ENCODE measurements around the gene SPATA2L.
A peak's percentile ranks its signal among the peaks of the same experiment; 100 is the strongest.
"Not testable (repeated sequence)": the region's sequence is repeated elsewhere in the genome, so short reads cannot be mapped to it uniquely, and the experiment has no call there.

Gene SPATA2L

DNA sequence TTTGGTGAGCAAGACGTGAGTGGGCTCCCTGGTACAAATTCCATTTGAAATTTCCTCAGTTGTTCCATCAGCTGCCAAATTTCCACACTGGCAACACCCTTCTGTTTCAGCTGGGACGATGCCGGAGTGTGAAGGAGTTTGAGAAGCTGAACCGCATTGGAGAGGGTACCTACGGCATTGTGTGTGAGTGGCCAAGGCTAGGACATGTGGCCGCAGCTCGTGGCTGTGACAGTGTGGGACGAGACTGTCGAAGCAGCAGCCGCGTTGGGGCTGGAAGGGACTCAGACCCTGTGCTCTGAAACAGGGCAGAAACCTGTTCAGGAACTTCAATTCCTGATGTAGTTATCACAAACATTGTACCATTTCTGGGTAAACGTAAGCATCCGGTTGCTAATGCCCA lies 12.4 kb downstream of the SPATA2L start:
- DNase-seq: no peak

DNA sequence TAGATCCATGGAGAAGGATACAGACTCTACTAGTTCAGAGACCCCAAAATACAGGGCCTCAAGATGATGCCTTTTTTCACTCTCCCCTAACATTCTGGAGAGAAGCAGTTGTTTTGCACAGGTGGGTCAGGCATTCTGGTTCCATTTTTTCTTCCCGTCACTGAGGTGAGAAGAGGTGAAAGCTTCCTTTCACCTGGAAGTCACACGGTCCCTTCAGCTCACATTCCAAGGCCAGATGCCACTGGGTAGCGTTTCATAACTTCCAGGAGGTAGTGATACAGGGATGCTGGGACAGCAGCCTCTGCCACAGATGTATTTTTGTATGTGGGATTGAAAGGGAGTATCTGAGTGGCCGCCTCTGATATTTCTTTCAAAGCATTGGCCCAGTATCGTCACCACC lies 13.1 kb downstream of the SPATA2L start:
- no peak for DNase-seq

DNA sequence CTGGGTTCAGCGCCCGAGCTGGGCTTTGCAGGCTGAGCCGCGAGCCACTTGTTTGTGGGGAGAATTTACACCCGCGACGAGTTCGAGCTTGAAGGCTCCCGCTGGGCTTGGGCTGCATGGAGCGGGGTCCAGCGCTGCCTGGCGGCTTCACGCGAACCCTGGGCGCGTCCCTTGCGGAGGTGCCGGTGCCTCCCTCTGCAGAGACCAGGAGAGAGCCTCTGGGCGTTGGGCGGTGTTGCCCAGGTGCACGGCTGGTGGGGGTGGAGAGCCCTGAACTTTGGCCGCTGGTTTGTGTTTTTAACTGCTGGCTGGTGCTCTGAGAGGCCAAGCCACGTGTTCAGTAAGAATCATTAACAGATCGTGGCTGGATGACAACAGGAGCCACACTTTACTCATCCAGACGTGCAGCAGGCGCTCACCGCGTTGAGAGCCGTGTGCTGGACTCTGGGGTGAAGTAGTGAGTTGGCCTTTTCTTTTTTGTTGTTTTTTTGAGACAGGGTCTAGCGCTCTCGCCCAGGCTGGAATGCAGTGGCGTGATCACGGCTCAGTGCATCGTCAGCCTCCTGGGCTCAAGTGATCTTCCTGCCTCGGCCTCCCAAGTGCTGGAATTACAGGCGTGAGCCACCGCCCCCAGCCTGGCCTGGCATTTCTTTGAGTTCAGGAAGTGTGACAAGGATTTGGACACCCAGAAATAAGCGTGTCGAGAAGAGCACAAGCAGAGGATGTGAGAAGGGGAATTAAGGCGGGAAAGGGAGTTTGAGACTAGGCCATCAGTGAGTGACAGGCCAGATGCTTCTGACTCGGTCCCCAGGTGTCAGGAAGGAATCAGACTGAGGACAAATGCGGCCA lies 14.2 kb downstream of the SPATA2L start:
- no peak for DNase-seq

DNA sequence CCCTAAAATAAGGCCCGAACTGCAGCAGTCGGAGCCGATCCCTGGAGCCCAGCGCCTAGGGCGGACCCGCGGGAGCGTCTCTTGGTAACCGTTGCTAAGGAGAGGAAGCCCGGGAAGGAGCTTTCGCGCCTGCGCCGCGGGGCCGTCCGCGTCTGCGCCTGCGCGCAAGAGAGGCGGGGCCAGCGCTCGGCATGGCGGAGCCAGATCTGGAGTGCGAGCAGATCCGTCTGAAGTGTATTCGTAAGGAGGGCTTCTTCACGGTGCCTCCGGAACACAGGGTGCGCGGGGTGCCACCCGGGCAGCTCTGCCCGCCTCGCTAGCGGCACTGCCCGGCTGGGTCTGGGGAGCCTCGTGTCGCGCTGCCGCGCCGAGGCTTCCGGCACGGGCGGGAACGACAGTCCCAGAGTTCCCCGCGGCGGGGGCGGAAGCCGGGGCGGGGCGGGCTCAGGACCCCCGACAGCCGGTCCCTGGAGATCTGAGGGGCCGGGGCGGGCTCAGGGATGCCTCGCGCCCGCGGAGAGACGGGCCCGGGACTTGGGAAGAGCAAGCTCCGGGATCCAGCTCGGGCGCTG lies 14.9 kb downstream of the SPATA2L start, which contains the start of gene CDK10:
Gene CDK10, plus strand, starts transcription at position 170 of the 572 bp plus-strand sequence. Its CDS starts 22 bp downstream, at position 192.
- DNase-seq: peak; percentile 91

DNA sequence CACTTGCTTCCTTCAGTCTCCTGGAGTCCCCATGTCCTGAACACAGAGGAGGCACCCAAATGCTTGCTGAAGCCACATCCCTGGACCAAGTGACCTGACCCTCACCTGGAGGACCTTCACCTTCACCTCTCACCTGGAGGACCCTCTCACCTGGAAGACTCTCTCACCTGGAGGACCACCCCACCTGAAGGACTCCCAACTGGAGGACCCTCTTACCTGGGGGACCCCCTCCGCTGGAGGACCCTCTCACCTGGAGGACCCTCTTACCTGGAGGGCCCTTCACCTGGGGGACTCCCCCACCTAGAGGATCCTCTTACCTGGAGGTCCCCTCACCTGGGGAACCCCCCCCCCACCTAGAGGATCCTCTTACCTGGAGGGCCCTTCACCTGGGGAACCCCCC lies 15.6 kb downstream of the SPATA2L start:
- no peak for DNase-seq

DNA sequence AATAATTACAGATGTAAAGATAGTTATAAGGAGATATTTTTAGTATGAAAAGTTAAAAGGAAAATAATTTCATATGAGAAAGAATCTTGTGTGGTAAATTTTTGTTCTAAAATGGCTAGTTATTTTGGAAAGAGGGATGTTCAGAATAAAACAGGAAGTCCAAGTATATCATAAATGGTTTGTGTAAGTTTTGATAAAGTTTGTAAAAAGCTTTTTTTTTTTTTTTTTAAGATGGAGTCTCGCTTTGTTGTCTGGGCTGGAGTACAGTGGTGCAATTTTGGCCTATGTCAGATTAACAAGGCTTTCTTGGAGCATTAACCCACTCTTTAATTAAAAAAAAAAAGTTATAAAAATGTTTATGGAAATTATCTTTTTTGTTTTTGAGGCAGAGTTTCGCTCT lies 23.2 kb downstream of the SPATA2L start:
- DNase-seq: no peak

DNA sequence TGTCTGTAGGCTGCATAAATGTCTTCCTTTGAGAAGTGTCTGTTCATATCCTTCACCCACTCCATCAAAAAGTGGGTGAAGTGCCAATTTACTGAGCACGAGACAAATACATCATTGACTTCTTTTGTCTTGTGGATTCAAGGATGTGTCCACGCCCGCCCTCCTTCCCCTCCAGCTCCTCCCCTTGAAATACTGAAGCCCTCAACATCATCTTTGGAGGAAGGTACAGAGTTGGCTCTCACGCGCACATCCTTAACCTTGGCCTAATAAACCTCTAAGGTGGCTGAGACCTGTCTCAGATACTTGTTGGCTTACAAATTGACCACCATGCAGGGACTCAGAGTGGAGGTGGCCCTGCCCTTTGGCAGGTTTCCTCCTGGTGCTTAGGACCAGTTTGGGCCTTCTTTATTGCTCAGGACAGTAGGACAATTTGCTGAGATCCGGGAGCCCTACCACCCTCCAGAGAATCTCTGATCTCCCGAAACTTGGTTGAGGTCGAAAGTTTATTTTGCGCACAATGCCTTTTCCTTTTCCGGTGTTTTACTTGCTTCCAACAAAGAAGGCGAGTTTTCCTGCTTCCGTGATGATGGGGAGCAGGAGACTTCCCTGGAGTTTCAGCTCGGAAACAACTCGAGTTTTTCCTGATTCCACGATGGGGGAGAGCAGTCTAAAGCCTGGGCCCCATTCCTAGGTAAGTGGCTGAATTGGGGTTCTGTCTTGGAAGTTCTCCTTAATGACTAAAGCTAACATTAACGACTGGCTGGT lies 29.1 kb downstream of the SPATA2L start:
- DNase-seq: no peak

DNA sequence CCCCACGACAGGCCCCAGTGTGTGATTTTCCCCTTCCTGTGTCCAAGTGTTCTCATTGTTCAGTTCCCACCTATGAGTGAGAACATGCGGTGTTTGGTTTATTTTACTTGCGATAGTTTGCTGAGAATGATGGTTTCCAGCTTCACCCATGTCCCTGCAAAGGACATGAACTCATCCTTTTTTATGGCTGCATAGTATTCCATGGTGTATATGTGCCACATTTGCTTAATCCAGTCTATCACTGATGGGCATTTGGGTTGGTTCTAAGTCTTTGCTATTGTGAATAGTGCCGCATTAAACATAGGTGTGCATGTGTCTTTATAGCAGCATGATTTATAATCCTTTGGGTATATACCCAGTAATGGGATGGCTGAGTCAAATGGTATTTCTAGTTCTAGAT lies 29.9 kb downstream of the SPATA2L start:
- DNase-seq: not testable (repeated sequence)

DNA sequence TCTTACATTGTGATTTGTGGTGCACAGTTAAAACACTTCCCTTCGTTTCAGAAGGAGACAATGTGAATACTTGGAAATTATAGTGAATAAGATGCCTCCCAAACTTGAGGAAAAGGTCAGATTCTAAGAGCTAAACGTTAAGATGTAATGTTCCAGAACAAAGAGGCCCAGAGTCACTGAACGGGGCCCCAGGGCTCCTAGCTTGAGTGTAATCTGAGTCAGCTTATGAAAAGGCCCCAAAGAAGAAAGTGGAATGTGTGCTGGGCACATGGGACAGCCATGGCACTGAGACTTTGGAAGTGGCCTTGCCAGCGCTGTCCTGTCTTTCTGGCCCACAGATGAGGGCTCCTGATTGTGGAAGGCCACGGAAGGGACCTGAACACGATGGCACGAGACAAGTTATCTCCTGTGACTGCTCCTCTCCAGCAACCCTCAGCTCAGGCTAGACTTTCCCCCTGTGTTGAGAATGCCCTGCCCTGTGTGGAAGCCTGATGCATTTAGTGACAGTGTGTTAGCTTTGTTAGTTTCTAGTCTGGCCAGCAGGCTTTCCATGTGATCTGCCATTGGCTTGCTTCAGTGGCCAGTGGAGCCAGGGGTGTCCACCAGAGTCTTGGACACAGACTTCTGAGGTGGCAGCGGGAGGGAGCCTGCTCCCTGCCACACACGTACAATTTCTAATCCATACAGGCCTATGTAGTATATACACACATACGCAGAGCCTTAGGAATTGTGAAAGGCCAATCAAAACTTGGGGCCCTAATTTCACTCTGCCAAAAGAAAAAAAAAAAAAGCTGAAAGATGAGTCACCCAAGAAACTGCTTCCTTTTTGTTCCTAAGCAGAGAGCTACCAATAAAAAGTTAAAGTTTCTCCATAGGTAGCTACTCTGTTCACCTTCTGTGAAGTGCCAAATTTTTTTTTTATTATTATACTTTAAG lies 30.7 kb downstream of the SPATA2L start:
- DNase-seq: no peak

DNA sequence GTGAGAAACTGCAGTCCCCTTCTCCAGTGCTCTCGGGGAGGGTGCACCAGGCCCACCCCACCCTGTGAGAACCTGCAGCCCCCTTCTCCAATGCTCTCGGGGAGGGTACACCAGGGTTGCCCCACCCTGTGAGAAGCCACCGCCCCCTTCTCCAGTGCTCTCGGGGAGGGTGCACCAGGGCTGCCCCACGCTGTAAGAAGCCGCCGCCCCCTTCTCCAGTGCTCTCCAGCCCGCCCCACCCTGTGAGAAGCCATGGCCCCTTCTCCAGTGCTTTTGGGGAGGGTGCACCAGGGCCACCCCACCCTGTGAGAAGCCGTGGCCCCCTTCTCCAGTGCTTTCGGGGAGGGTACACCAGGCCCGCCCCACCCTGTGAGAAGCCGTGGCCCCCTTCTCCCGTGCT lies 31.8 kb downstream of the SPATA2L start:
- no peak for DNase-seq

DNA sequence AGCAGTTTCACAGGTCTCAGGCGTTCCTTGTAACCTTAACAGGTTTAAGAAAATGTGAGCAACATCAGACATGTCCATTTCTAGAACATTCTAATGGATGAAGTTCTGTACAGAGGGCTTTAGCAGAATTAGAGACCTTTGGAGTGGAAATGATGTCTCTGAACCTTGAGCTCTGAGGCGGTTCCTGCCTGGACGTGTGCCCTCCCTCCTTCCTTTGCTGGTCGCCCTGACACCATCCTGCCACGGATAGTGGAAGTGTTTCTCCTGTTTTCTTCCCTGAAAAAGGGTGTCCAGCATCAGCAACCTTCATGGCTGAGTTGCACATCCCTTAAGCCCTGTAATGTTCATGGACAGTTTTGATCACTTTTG lies 32.7 kb downstream of the SPATA2L start:
- no peak for DNase-seq

DNA sequence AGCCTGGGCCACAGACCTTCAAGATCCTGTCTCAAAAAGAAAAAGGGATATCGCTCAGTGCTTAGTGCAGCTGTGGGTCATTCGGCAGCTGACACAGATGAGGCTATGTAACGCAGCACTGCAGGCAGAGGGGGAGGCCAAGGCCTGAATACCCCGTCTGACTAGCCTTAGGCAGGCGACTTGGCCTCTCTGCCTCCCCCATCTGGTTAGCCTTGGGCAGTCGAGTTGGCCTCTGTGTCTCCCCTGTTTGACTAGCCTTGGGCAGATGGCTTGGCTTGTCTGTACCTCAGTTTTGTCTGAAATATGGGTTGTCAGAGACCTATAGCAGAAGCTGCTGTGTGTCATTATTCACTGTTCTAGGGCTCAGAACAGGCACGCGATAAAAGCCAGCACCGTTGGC lies 33.9 kb downstream of the SPATA2L start:
- DNase-seq: no peak

DNA sequence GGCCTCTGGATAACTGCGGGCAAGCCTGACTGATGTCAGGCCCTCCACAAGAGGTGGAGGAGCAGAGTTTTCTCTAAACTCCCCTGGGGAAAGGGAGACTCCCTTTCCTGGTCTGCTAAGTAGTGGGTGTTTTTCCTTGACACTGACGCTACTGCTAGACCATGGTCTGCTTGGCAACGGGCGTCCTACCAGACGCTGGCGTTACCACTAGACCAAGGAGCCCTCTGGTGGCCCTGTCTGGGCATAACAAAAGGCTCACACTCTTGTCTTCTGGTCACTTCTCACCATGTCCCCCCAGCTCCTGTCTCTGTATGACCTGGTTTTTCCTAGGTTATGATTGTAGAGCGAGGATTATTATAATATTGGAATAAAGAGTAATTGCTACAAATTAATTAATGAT lies 34.5 kb downstream of the SPATA2L start:
- DNase-seq: not testable (repeated sequence)

DNA sequence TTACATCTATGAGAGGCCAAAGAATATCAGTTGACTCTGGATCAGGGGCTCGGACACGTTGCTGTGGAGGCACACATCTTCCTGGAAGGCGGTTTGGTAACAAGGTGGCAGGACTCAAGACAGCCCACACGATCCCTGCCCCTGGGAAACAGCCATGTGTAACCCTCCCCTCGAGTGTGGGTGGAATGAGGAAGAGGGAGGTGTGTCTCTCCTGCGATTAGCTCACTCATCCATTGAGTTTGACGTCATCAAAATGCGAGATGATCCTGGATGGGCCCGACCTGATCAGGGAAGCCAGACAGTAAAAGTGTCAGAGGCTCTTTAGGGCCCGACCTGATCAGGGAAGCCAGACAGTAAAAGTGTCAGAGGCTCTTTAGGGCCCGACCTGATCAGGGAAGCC lies 37.3 kb downstream of the SPATA2L start:
- DNase-seq: not testable (repeated sequence)

DNA sequence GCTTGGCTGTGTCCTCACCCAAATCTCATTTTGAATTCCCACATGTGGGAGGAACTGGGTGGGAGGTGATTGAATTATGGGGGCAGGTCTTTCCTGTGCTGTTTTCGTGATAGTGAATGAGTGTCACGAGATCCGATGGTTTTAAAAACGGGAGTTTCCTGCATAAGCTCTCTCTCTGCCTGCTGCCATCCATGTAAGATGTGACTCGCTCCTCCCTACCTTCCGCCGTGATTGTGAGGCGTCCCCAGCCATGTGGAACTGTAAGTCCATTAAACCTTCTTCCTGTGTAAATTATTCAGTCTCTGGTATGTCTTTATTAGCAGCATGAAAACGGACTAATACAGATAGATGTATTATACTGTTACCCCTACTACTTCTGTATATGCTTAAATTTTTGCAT lies 40.3 kb downstream of the SPATA2L start:
- DNase-seq: no peak

DNA sequence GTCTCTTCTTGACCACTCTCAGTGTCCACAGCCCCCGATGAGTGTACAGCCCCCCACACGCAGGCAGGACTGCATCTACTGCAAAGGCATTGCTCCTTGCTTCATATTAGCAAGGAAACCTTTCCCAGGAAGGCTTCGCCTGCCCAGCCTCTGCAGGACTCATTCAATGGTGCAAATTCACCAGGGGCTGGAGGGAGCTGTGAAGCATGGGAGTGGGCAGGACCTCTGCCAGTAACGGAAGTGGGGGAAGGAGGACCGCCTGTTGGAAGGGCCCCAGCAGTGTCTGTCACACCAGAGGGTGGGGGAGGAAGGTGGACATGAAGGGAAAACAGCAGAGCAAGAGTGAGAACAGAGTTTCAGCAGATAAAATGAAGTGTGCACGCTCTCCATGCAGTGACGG lies 41.4 kb downstream of the SPATA2L start:
- DNase-seq: no peak

DNA sequence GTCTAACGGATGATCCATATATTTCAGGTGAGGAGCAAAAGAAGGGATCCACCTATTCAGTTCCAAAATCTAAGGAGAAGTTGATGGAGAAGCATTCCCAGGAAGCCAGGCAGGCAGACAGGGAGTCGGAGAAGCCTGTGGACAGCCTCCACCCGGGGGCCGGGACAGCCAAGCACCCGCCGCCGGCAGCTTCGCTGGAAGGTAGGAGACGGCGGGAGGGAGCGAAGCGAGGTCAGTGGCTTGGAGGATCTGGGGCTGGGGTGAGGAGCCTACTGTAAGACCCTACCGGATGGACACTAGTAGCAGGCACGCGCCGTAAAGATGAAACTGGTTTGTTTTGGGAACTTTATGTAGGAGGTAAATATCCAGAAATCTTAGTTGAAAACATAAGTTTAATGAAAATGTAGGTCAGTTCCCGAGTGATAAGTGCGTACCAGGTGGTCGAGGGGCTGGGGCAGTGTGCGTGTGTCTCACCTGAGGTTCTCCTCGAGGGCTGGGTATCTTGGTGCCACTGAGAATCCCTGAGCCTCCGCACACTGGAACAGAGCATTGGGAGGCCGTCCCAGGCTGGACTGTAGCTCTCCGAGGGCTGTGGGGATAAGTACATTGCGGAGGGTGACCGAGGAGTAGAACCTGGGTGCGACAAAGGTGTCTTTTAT lies 43.2 kb downstream of the SPATA2L start:
- peak; percentile 40 for DNase-seq

DNA sequence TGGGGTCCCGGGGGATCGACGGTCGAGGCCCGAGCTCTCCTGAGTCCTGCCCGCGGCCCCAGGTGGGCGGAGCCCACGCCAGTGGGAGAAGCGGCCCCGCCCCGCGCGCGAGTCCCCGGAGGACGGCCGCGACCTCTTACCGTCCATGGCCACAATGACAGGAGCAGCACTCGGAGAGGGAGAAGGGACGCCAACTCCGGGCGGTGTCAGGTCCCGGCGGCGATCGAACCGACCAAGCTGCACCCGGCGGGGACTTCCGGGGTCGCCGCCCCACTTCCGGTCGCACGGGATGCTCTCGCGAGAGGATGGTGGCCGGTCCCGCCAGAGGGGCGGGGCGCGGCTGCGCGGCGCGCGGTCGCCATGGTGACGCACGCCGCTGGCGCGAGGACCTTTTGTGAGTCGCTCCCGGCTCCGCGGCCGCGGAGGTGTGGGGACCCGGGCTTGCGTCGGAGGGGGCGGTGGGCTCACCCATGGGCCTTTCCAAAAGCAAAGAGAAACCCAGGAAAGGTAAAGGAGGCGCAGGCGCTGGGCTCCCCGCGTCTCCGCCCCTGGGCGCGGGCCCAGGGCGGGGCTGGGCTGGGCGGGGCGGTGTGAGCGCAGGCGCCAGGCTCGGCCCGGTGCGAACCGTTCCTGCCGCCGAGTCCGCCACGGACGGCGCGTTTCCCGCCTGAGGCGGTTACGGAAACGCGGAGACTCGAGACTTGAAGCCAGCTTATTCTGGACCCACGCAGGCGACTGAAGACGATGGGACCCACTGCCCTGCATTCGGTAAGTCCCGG lies 43.9 kb downstream of the SPATA2L start, which contains the start of the genes CHMP1A and SPATA33:
Gene CHMP1A, minus strand, starts transcription at position 267 of the 779 bp plus-strand sequence. Its CDS starts 120 bp downstream, at position 147.
Gene SPATA33, plus strand, starts transcription at position 395 of the 779 bp plus-strand sequence. Its CDS starts 76 bp downstream, at position 471.
- peak; percentile 94 for DNase-seq

DNA sequence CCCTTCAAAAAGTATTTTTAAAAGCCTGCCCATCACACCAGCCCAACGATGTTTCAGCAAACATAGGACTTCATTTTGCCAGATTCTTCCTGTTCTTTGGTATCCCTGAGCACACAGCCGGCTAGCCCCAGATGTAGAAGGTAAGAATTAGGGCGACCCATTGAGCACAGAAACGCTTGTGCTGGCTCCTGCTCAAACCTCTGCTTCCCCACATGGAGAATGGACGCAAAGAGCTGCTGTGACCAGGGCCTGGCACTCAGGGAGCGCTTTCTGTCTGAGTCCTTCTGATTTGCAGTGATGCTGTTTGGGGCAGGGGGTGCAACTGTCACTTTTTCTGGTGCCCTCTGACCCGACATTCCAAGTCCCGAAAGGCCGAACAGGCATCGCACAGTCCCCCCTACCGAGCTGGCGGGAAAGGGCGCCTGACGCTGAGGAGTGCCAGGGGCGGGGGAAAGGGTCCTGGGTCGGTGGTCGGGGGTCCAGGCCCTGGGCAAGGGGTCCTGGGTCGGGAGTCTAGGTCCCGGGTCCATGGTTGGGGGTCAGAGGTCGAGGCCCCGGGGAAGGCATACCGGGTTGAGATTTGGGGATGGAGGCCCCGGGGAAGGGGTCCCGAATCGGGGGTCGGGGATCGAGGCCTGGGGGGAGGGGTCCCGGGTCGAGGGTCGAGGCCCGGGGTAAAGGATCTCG lies 44.9 kb downstream of the SPATA2L start:
- DNase-seq: no peak

DNA sequence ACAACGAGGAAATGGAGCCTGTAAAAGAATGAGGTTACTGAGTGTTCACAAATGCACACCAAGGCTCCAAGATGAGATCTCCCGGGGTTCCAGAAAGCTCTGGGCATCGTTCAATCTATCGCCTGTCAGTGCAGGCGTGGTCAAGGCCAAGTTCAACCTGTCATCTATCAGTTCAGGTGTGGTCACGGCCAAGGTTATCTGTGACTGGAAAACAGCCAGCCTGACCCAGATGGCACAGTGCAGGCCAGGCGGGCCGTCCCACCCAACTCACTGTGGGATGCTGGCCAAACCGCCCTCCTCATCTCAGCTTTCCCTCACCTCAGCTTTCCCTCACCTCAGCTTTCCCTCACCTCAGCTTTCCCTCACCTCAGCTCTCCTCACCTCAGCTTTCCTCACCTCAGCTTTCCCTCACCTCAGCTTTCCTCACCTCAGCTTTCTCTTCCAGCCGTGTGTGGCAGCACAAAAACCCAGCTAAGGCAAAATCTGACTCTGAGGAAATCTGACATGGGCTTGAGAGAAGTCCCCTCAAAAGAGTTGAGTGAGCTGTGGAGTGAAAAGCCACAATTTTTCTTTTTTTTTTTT lies 46.4 kb downstream of the SPATA2L start:
- no peak for DNase-seq

All from stimulated activated CD4-positive, alpha-beta T cell treated with anti-CD3 and anti-CD28 coated beads, Interleukin-15, amount 100 ng/mL, for 24 hours (primary cell).